GM20000 (cell line): Measurements from ENCODE around the gene RAB11FIP5.

Experiments
- DNase-seq: peaks from one replicate; pipeline ENCODE4 v3.0.0; 2012; ENCODE audit warnings: low spot score
- TF ChIP-seq, protein P1 (sequence below): IDR thresholded peaks from 2 replicates; pipeline ENCODE4 v1.5.1; 2012; ENCODE audit warnings: mild to moderate bottlenecking, control low read depth; ENCODE audit errors: extremely low read depth, missing control alignments

Gene RAB11FIP5

DNA sequence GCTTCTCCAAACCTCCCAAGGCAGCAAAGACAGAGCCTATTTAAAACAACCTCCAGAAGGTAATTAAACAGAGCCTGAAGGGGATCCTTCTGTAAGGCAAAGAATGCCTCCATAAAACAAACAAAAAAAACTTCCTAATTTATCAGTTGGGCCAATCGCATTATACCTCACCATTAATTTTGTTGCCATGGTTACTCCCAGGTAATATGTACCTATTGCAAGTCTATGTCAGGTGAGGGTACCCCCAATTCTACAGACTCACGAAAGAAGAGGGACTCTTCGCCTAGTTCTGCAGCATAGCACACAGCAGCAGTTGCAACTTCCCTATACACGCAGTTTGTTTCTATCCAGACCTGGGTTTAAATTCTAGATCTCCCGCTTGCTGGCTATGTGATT, 80.0 kb downstream of the RAB11FIP5 start:
- TF ChIP-seq, protein P1, sequence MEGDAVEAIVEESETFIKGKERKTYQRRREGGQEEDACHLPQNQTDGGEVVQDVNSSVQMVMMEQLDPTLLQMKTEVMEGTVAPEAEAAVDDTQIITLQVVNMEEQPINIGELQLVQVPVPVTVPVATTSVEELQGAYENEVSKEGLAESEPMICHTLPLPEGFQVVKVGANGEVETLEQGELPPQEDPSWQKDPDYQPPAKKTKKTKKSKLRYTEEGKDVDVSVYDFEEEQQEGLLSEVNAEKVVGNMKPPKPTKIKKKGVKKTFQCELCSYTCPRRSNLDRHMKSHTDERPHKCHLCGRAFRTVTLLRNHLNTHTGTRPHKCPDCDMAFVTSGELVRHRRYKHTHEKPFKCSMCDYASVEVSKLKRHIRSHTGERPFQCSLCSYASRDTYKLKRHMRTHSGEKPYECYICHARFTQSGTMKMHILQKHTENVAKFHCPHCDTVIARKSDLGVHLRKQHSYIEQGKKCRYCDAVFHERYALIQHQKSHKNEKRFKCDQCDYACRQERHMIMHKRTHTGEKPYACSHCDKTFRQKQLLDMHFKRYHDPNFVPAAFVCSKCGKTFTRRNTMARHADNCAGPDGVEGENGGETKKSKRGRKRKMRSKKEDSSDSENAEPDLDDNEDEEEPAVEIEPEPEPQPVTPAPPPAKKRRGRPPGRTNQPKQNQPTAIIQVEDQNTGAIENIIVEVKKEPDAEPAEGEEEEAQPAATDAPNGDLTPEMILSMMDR = no peak
- no peak for DNase-seq

DNA sequence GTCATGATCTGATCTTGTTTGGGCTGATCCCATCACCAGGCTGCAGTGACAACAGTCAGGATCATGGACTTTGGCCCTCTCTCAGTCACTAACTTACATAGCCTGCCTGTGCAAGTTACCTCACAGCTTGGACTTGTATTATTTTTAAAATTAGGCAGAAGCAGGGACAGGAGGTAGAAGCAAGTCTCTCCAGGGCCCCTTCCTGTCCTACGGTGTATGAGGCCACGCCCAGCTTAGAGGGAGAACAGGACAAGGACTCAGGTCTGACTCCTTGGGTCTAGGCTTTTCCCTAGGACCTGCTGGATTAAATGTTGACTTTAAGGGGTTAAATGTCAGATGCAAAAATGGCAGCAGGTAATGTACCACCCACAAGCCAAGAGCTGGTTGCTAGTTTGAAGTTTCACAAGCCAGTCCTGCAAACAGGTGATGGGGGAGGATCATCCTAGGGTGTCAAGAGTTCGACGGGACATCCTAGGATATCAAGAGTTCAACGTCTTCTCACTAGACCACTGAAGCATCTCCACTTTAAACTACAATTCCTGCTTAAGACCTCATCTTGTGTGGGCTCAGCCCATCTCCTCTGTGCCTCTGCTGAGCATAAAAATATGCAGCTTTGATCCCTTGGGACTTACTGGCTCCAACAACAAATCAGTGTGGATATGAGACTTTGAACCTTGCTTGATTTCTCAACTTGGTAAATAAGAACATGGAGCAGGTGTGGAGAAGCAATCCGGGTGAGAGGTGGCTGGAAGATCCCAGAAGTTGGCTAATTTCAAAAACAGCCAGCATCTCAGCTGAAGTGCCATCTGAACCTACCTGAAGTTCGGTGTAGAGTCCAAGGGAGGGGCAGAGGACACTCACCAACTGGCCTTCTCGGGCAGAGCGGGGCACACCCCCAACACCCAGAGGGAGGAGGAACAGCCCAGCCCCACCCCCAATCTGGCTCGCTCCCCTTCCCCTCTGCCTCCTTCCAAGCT, 80.7 kb downstream of the RAB11FIP5 start:
- DNase-seq = no peak
- TF ChIP-seq, protein P1 = no peak

DNA sequence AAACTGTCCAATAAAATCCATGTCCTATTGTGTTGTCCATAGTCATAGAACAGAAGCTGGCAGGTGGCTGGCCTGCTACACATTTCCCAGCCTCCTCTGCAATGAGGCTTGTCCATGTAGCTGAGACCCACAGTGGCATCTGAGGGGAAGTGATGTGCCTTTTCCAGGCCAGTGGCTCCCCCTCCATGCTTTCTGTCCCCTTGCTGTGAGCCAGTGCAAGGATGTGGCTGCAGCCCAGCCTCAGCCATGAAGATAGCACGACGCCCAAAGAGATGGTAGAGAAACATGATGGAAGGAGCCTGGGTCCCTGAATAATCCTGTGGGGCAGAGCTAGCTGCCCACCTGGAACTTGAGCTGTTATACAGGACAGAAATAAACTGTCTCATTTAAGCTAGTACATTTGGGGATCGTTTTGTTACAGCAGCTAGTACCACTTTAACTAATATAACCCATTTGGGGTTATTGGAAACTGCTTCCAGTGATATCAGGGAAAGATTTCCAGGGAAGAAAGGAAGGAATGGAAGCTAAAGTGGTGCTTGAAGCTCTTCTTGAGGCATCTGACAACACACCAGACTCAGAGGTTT, 81.6 kb downstream of the RAB11FIP5 start:
- no peak for DNase-seq
- TF ChIP-seq, protein P1 = no peak

DNA sequence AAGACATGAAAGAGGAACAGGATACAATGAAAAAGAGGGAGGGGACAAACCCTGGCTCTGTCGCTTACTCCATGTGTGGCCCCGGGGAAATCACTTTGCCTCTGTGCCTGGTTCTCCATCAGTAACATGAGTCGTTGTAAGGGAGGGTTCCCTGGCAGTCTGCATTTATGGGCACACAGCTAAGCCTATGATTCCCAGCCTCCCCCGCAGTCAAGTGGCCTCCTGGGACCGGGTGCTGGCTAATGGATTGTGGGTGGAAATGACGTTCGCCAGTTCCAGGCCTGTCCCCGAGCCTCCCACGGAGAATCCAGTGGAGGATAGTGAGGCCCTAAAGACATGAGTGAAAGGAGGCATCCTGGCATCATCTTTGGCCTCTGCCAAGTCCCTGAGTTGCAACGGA, 83.9 kb downstream of the RAB11FIP5 start:
- TF ChIP-seq, protein P1 = no peak
- no peak for DNase-seq

DNA sequence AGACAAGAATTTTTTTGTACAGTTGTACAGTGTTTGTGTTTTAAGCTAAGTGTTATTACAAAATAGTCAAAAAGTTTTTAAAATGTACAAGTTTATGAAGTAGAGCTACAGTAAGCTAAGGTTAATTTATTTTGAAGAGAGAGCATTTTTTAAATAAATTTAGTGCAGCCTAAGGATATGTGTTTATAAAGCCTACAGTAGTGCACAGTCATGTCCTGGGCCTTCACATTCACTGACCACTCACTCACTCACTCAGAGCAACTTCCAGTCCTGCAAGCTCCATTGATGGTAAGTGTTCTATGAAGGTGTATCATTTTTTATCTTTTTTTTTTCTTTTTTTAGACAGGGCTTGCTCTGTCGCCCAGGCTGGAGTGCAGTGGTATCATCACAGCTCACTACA, 85.4 kb downstream of the RAB11FIP5 start:
- TF ChIP-seq, protein P1 = no peak
- DNase-seq = no peak

DNA sequence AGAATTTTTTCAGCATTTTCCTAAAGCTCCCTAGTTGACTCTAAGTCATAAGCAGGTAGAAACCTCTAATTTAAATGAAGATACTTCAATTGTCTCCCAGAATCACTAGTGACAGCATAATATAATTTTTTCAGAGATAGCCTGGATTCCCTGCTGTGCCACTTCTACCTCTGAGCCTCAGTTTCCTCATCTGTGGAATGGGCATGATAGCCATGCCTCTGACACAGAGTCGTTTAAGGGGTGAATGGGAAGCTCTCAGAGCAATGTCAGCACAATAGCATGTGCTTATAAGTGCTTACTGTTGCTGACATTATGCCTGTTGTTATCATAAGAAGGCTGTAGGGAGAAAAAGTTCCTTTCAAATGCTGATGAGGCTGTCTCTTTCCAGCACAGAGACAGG, 89.3 kb downstream of the RAB11FIP5 start:
- TF ChIP-seq, protein P1 = no peak
- DNase-seq = no peak
